GM12891 (cell line): ENCODE results near the gene LIPI.

Experiments
- POLR2A ChIP-seq: IDR thresholded peaks from 2 replicates; pipeline ENCODE4 v1.6.1; 2011; ENCODE audit warnings: low read depth, low read length, control low read depth
- TAF1 ChIP-seq: IDR thresholded peaks from 2 replicates; pipeline ENCODE4 v1.6.1; 2011; ENCODE audit warnings: low read depth, low read length, control low read depth

DNA sequence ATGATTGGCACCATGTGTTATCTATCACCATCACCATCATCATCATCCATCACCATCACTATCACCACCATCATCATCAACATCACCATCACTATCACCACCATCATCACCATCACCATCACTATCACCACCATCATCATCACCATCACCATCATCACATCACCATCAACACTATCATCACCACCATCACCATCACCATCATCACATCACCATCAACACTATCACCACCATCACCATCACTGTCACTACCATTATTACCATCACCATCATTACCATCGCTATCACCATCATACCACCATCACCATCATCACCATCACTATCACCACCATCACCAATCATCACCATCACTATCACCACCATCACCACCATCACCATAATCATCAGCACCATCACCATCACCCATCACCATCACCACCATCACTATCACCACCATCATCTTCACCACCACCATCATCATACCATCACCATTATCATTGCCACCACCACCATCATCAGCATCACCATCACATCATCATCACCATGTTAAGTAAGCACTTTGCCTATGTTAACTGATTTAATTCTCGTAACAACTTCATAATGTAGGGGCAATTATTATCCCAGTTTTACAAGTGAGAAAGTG is 112.8 kb downstream of the LIPI start:
- TF ChIP-seq TAF1 (no peak), POLR2A (no peak)
